OCI-LY3 (cell line): ENCODE data around the gene NDUFV1.

ENCODE experiments used
- CTCF ChIP-seq: fragments of 200-600, 300-600 bp; sonication (generic); IDR thresholded peaks from 2 replicates; pipeline ENCODE4 v1.5.1; 2014; ENCODE audit warnings: antibody characterized with exemption, low read length, low read depth
- EZH2phosphoT487 ChIP-seq: fragments of 200-600 bp; shearing (Covaris generic); IDR thresholded peaks from 2 replicates; pipeline ENCODE4 v1.6.1; 2018; ENCODE audit warnings: antibody characterized with exemption, mixed run types, low read depth

- TF ChIP-seq CTCF (no peak), EZH2phosphoT487 (no peak)
Observed at GRCh38 chr11:67631411-67631810, 24.7 kb downstream of the NDUFV1 start.
